Measurements from ENCODE around the gene TRIM33.

- TF ChIP-seq CTCF (conservative IDR thresholded peaks at IDR 0.05 in 1 of 2, IDR thresholded peaks at IDR 0.05 in 1 of 2; ENCODE audit: low read depth in 1 of 2, low read length in 2 of 2), result no peak
- TF ChIP-seq EZH2 (IDR thresholded peaks at IDR 0.05; ENCODE audit: low read length, missing control alignments), result no peak
Measured at GRCh38 chr1:114508386-114508898, 2.6 kb downstream of the TRIM33 start.

All from fibroblast of lung (primary cell).